ENCODE results near the gene DHRS13.

Gene DHRS13

GRCh38 chr17:28875848-28876550, 26.9 kb downstream of the DHRS13 start:
- DNase-seq (ENCODE audit: low read depth), result peak; percentile 34
- no peak overlapping the region for H3K4me3 ChIP-seq (ENCODE audit: low read length)
- TF ChIP-seq CTCF (IDR thresholded peaks at IDR 0.05; ENCODE audit: insufficient read depth, low read depth, low read length, missing control alignments), result no peak

- TF ChIP-seq CTCF (IDR thresholded peaks at IDR 0.05; ENCODE audit: insufficient read depth, low read depth, low read length, missing control alignments), result no peak
- no peak overlapping the region for H3K4me3 ChIP-seq (ENCODE audit: low read length)
- no peak for DNase-seq (ENCODE audit: low read depth)
Measured at GRCh38 chr17:28874750-28875149, 28.1 kb downstream of the DHRS13 start.

- H3K4me3 ChIP-seq (ENCODE audit: low read length), result no peak overlapping the region
- no peak for DNase-seq (ENCODE audit: low read depth)
- no peak for TF ChIP-seq CTCF (IDR thresholded peaks at IDR 0.05; ENCODE audit: insufficient read depth, low read depth, low read length, missing control alignments)
Measured at GRCh38 chr17:28873839-28874238, 29.0 kb downstream of the DHRS13 start.

- no peak overlapping the region for H3K4me3 ChIP-seq (ENCODE audit: low read length)
- DNase-seq (ENCODE audit: low read depth), result no peak
- no peak for TF ChIP-seq CTCF (IDR thresholded peaks at IDR 0.05; ENCODE audit: insufficient read depth, low read depth, low read length, missing control alignments)
Measured at GRCh38 chr17:28871056-28871579, 31.8 kb downstream of the DHRS13 start.

GRCh38 chr17:28867276-28867675, 35.6 kb downstream of the DHRS13 start:
- no peak for DNase-seq (ENCODE audit: low read depth)

GRCh38 chr17:28865946-28866752, 36.7 kb downstream of the DHRS13 start:
- no peak overlapping the region for H3K4me3 ChIP-seq (ENCODE audit: low read length)
- TF ChIP-seq CTCF (IDR thresholded peaks at IDR 0.05; ENCODE audit: insufficient read depth, low read depth, low read length, missing control alignments), result no peak
- peak; percentile 63 for DNase-seq (ENCODE audit: low read depth)

More at GRCh38 chr17:28867276-28867675, 35.6 kb downstream of the DHRS13 start:
- H3K4me3 ChIP-seq (ENCODE audit: low read length), result no peak overlapping the region
- no peak for TF ChIP-seq CTCF (IDR thresholded peaks at IDR 0.05; ENCODE audit: insufficient read depth, low read depth, low read length, missing control alignments)
